ENCODE measurements around the gene ITGA2. TPM values are rescaled to one million over a fixed set of nuclear protein-coding genes. Genes with fewer than 3 reads are reported as not detected.

Gene ITGA2
- total RNA-seq, 2 experiments from 2014 or later, result 3.9 to 4.0 TPM

DNA sequence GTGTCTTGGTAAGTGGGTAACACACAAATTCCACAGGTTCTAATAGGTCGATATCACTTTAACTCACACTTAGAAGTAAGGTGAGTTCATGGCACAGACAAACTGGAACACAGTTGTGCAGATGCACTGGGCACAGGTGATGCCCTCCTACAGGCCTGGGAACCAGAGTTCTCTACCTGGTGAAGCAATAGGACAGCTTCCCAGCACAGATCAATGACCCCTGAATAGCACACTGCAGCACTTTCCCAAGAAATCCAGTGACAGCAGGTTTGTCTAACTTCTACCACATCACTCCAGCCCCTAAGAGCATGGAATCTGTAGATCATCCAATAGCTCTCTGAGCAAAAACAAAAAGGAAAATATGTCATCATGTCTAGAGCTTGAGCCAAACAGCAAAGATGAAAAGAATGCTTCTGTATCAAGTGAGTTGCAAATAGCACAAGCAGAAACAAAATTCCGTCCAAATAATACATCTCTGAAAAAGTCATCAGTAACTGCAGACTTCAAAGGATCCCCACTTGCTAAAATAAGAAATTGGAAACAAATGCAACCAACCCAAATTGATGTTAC lies 86.9 kb downstream of the ITGA2 start:
- ChIA-PET CTCF (interaction anchor here (0.6 to 0.9 kb wide), 2 partner anchors 9 to 27 kb away, joined by 3 read pairs; no protein-coding TSS in a partner anchor), POLR2A (no interaction called here)
- Mint-ChIP-seq H3K27me3 (peaks cover 14% of the 10 kb centered on the region), H3K27ac (no peak overlapping the region), H3K4me1 (peaks cover 22% of the 10 kb centered on the region), H3K9me3 (peaks cover 3% of the 10 kb centered on the region), H3K36me3 (ENCODE audit: low read depth) (peaks cover 69% of the 10 kb centered on the region), H3K4me3 (no peak overlapping the region)
- DNase-seq, result no peak

DNA sequence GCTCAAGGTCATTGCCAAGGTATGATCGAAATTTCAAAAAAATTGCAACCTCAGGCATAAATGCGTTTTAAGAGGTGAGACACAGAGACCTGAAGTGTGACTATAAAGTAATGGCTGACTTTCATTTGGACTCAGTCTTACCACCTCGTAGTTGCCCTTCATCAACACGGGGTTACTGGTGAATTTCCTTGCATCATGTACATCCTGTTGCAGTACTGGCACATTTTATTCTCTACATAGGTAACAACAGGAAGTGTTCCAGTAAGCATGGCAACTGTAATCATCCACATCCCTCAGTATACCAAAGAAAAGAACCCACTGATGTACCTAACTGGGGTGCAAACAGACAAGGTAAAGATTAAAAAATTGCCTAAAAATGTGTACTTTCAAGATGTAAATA lies 91.1 kb downstream of the ITGA2 start:
- peak; percentile 39 for DNase-seq
- Mint-ChIP-seq H3K4me3 (no peak overlapping the region), H3K36me3 (ENCODE audit: low read depth) (peaks cover 60% of the 10 kb centered on the region), H3K9me3 (peaks cover 3% of the 10 kb centered on the region), H3K27me3 (peaks cover 10% of the 10 kb centered on the region), H3K27ac (peak overlapping the region; percentile 17), H3K4me1 (peaks cover 58% of the 10 kb centered on the region)
- ChIA-PET POLR2A (no interaction called here), CTCF (no interaction called here)

DNA sequence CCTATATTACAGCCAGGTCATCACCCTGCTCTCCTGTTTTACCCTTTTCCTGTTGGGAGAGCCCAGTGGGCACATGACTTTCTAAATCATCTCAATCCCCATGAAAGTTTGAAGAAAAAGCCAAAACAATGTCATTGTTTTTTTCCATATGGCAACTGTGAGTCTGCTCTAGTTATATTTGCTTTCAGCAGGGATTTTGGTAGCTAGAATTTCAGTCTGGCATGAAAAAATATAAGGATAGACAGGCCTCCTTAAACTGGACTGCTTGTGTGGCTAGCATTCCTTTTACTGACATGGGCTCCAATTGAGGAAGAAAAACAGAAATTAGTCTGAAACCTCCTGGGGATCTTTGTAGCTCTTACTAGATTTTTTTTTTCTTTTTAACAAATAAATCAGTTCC lies 94.8 kb downstream of the ITGA2 start:
- CTCF ChIA-PET, result interaction anchor here (1.2 kb wide), 1 partner anchor 11 kb away, joined by 3 read pairs; no protein-coding TSS in a partner anchor
- POLR2A ChIA-PET, result no interaction called here
- H3K36me3 Mint-ChIP-seq (ENCODE audit: low read depth), result peaks cover 52% of the 10 kb centered on the region
- H3K27ac Mint-ChIP-seq, result peak overlapping the region; percentile 64
- H3K9me3 Mint-ChIP-seq, result peaks cover 3% of the 10 kb centered on the region
- peaks cover 77% of the 10 kb centered on the region for H3K4me1 Mint-ChIP-seq
- no peak for DNase-seq
- no peaks in the 10 kb centered on the region for H3K27me3 Mint-ChIP-seq
- H3K4me3 Mint-ChIP-seq, result peak overlapping the region; percentile 37

DNA sequence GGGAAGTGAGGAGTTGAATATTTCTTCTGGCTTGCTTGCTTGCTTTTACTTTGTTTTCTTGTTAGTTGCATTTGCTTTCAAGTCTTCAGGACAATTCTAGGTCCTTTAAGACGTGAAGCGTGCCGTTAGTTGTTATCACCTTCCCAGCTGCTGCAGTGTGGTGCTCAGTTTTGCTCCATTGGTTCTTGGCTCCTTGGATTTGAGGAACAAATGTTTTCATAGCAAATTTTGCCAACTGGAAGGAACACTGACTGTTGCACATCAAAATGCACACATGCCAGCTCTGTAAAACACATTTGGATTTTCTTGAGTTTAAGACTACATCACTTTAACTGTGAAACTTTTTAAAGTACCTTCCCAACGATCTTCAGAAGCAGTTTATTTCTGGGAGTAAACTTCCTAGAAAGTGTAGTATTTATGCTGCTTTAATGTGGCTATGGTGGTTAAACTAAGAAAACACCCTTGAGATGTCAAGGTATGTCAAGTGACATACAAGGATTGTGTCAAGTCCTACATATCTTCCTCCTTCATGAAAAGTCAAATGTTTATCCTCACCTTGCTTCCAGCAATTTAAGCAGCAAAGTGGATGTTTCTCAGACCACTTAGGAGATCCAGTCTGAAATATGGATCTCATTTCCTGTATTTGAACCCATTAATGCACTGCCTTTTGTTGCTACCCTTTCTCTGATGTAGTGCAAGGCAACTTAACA lies 95.5 kb downstream of the ITGA2 start:
- POLR2A ChIA-PET, result no interaction called here

DNA sequence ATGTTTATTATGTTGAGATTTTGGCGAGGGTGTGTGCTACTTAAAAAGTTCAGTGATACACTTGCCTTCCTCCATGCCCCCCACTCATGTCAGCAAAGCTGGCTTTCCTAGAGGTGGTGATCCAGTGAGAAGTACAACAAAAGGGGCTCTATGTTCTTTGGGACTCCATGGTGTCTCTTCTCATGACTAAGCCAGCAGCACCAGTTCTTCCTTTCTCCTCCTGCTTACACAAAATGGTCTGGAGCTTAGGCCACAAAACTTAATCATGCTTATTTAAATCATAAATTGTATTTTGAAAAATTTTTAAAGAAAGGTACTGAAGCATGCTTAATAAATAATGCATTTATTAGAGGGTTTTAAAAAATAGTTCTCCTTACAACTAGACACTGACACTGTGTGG lies 98.0 kb downstream of the ITGA2 start:
- no peak overlapping the region for H3K27ac Mint-ChIP-seq
- no peak overlapping the region for H3K4me3 Mint-ChIP-seq
- H3K9me3 Mint-ChIP-seq, result no peaks in the 10 kb centered on the region
- no peak for DNase-seq
- H3K27me3 Mint-ChIP-seq, result no peaks in the 10 kb centered on the region
- H3K4me1 Mint-ChIP-seq, result peaks cover 75% of the 10 kb centered on the region
- H3K36me3 Mint-ChIP-seq (ENCODE audit: low read depth), result peaks cover 43% of the 10 kb centered on the region
- ChIA-PET POLR2A (interaction anchor here (0.5 to 0.6 kb wide), 2 partner anchors 90 to 261 kb away, joined by 3 to 5 read pairs; no protein-coding TSS in a partner anchor), CTCF (interaction anchor here (0.6 to 7.3 kb wide), 6 partner anchors 18 to 164 kb away, joined by 3 to 48 read pairs (median 4); no protein-coding TSS in a partner anchor)

More for the DNA sequence above, 95.5 kb downstream of the ITGA2 start:
- Mint-ChIP-seq H3K4me3 (peak overlapping the region; percentile 37), H3K9me3 (peaks cover 3% of the 10 kb centered on the region), H3K27ac (peak overlapping the region; percentile 64), H3K4me1 (peaks cover 81% of the 10 kb centered on the region), H3K27me3 (no peaks in the 10 kb centered on the region), H3K36me3 (ENCODE audit: low read depth) (peaks cover 54% of the 10 kb centered on the region)
- CTCF ChIA-PET, result interaction anchor here (1.2 kb wide), 1 partner anchor 12 kb away, joined by 3 read pairs; no protein-coding TSS in a partner anchor
- no peak for DNase-seq

DNA sequence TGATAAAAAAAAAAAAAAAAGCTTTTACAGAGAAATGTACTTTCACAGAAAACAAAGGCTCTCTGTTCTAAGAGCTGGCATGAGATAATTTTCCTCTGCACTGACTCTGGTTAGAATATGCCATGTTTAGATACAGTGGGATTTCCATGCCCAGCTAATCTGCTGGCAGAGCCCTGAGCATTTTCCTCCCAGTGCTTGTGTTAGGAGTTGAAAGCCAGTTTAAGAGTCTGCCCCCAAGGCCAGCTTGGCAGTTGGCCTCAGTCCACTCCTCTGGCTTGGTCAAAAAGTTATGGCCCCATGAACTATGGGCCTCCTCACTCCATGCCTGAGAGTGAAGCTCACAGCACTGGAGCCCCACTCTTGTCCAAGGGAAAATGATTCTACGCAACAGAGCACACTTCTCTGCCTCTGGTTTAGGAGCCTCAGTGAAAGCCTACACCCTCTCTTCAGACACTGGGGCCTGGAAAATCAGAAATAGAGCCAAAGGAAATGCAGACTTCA lies 98.5 kb downstream of the ITGA2 start:
- peaks cover 41% of the 10 kb centered on the region for H3K36me3 Mint-ChIP-seq (ENCODE audit: low read depth)
- no peak for DNase-seq
- no peaks in the 10 kb centered on the region for H3K27me3 Mint-ChIP-seq
- no peak overlapping the region for H3K4me3 Mint-ChIP-seq
- peaks cover 70% of the 10 kb centered on the region for H3K4me1 Mint-ChIP-seq
- CTCF ChIA-PET, result interaction anchor here (0.7 to 7.3 kb wide), 6 partner anchors 13 to 139 kb away, joined by 3 to 48 read pairs (median 6); no protein-coding TSS in a partner anchor
- no peak overlapping the region for H3K27ac Mint-ChIP-seq
- POLR2A ChIA-PET, result interaction anchor here (0.5 to 0.6 kb wide), 2 partner anchors 90 to 262 kb away, joined by 3 to 5 read pairs; no protein-coding TSS in a partner anchor
- H3K9me3 Mint-ChIP-seq, result no peaks in the 10 kb centered on the region

DNA sequence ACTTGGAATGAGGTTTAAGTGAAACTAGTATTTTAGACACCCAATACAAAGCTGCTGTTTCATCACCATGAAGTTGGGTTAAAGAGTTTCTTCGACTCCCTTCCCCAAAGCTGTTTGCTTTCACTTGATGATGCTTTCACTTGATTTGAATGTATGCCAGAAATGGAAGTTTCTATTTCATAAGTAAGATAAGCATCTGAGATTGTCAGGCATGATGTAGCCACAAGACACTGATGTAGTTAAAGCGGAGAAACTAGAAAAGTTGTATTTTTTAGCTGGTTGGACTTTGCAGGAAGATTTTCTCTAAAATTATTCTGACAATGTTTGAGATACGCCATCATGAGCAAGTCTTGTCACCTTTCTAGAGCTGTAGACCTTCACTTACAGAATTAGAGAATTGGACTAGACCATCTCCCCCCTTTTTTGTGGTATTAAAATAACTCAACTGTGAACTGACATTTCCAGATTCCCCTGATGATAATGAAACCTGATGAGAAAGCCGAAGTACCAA lies 100.4 kb downstream of the ITGA2 start:
- H3K36me3 Mint-ChIP-seq (ENCODE audit: low read depth), result peaks cover 30% of the 10 kb centered on the region
- peak overlapping the region; percentile 58 for H3K4me3 Mint-ChIP-seq
- H3K27me3 Mint-ChIP-seq, result no peaks in the 10 kb centered on the region
- POLR2A ChIA-PET, result interaction anchor here (1.5 kb wide), 1 partner anchor 57 kb away, joined by 6 read pairs; no protein-coding TSS in a partner anchor
- CTCF ChIA-PET, result interaction anchor here (0.7 to 7.3 kb wide), 11 partner anchors 8 to 148 kb away, joined by 3 to 48 read pairs (median 4); no protein-coding TSS in a partner anchor
- peak; percentile 40 for DNase-seq
- H3K9me3 Mint-ChIP-seq, result no peaks in the 10 kb centered on the region
- peak overlapping the region; percentile 78 for H3K27ac Mint-ChIP-seq
- H3K4me1 Mint-ChIP-seq, result peaks cover 56% of the 10 kb centered on the region

DNA sequence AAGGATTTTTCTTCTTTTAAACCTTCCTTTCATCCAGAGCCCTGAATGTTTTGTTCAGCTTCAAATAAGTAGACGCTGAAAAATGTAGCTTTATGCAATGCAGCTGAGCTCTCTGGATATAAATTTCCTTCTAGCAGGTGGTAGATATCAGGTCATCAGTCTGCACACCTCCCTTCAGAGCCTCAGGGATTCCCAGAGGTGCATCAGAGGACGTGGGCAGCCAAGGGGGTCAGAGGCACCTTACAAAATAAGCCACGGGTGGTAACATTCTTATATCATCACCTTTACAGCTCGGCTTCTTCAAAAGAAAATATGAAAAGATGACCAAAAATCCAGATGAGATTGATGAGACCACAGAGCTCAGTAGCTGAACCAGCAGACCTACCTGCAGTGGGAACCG lies 101.1 kb downstream of the ITGA2 start:
- Mint-ChIP-seq H3K4me1 (peaks cover 52% of the 10 kb centered on the region), H3K27ac (peak overlapping the region; percentile 28), H3K27me3 (no peaks in the 10 kb centered on the region), H3K9me3 (no peaks in the 10 kb centered on the region), H3K36me3 (ENCODE audit: low read depth) (peaks cover 30% of the 10 kb centered on the region), H3K4me3 (no peak overlapping the region)
- POLR2A ChIA-PET, result interaction anchor here (1.5 kb wide), 1 partner anchor 58 kb away, joined by 6 read pairs; no protein-coding TSS in a partner anchor
- CTCF ChIA-PET, result interaction anchor here (0.7 to 7.3 kb wide), 8 partner anchors 10 to 142 kb away, joined by 3 to 48 read pairs (median 6); no protein-coding TSS in a partner anchor
- DNase-seq, result no peak

DNA sequence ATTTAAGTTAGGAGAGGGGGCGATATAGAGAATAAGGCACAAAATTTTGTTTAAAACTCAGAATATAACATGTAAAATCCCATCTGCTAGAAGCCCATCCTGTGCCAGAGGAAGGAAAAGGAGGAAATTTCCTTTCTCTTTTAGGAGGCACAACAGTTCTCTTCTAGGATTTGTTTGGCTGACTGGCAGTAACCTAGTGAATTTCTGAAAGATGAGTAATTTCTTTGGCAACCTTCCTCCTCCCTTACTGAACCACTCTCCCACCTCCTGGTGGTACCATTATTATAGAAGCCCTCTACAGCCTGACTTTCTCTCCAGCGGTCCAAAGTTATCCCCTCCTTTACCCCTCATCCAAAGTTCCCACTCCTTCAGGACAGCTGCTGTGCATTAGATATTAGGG lies 102.1 kb downstream of the ITGA2 start:
- Mint-ChIP-seq H3K9me3 (no peaks in the 10 kb centered on the region), H3K36me3 (ENCODE audit: low read depth) (peaks cover 30% of the 10 kb centered on the region), H3K4me3 (no peak overlapping the region), H3K27ac (no peak overlapping the region), H3K27me3 (no peaks in the 10 kb centered on the region), H3K4me1 (peaks cover 55% of the 10 kb centered on the region)
- POLR2A ChIA-PET, result interaction anchor here (0.6 kb wide), 1 partner anchor 1219 kb away, joined by 5 read pairs; the partner anchor contains the start of gene ARL15
- no peak for DNase-seq
- CTCF ChIA-PET, result interaction anchor here (1.8 to 7.3 kb wide), 2 partner anchors 81 to 143 kb away, joined by 6 to 48 read pairs; no protein-coding TSS in a partner anchor

DNA sequence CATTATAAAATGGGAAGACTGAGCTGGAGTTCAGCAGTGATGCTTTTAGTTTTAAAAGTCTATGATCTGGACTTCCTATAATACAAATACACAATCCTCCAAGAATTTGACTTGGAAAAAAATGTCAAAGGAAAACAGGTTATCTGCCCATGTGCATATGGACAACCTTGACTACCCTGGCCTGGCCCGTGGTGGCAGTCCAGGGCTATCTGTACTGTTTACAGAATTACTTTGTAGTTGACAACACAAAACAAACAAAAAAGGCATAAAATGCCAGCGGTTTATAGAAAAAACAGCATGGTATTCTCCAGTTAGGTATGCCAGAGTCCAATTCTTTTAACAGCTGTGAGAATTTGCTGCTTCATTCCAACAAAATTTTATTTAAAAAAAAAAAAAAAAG lies 103.1 kb downstream of the ITGA2 start:
- DNase-seq, result no peak
- H3K27me3 Mint-ChIP-seq, result no peaks in the 10 kb centered on the region
- ChIA-PET POLR2A (no interaction called here), CTCF (interaction anchor here (1.1 to 7.3 kb wide), 2 partner anchors 18 to 144 kb away, joined by 3 to 48 read pairs; partner anchors contain the start of gene MOCS2)
- H3K27ac Mint-ChIP-seq, result no peak overlapping the region
- H3K4me1 Mint-ChIP-seq, result peaks cover 48% of the 10 kb centered on the region
- peaks cover 24% of the 10 kb centered on the region for H3K36me3 Mint-ChIP-seq (ENCODE audit: low read depth)
- no peak overlapping the region for H3K4me3 Mint-ChIP-seq
- no peaks in the 10 kb centered on the region for H3K9me3 Mint-ChIP-seq

DNA sequence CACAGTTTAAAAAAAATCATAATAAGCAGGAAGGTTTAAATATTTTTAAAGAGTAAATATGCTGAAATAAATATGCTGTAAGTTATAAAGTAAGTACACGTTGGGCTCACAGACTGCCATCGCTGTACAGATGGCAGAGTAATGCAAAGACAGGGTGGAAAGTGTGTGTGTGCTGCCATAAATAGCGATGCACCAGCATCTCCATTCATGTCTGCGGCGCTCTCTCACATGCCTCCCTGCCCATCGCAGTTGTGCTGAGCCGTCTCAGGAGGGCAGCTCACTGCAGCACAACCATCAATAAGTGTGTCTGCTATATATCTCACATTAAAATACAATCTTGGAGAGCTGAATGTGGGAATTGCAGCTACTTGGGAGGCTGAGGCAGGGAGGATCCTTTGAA lies 106.1 kb downstream of the ITGA2 start:
- ChIA-PET CTCF (interaction anchor here (1.1 to 5.5 kb wide), 2 partner anchors 12 to 146 kb away, joined by 3 to 37 read pairs; no protein-coding TSS in a partner anchor), POLR2A (interaction anchor here (0.6 kb wide), 1 partner anchor 797 kb away, joined by 4 read pairs; no protein-coding TSS in a partner anchor)
- Mint-ChIP-seq H3K27me3 (no peaks in the 10 kb centered on the region), H3K36me3 (ENCODE audit: low read depth) (peaks cover 31% of the 10 kb centered on the region), H3K27ac (no peak overlapping the region), H3K4me3 (no peak overlapping the region), H3K4me1 (peaks cover 28% of the 10 kb centered on the region), H3K9me3 (no peaks in the 10 kb centered on the region)
- DNase-seq, result no peak

DNA sequence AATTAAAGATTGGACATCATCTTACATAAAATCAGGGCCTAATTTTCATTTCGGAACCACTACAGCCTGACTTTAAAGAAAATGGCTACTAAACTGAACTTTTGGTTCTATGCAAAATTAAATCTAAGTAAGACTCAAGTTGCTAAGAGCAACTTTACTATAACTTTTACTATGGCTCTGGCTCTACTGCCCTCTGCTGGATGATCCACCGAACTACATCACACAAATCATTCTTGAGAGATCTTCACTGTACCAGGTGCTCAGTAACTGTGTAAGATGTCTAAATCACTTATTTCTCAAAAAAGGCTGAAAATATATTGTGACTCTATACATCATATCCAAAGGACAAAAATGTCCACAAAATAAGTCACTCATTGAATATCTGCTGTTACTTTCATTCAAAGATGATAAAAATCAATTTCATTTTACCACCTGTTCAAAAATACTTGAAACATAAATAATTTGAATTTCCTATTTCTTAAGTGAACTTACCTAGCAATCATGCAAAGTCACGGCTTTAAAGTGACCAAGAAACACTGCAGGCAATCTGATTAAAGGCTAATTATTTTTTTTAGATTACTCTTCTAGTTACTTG lies 106.9 kb downstream of the ITGA2 start:
- Mint-ChIP-seq H3K27ac (peak overlapping the region; percentile 22), H3K4me1 (peaks cover 21% of the 10 kb centered on the region), H3K4me3 (no peak overlapping the region), H3K9me3 (no peaks in the 10 kb centered on the region), H3K36me3 (ENCODE audit: low read depth) (peaks cover 30% of the 10 kb centered on the region), H3K27me3 (no peaks in the 10 kb centered on the region)
- DNase-seq, result peak; percentile 82
- POLR2A ChIA-PET, result interaction anchor here (0.6 kb wide), 1 partner anchor 797 kb away, joined by 4 read pairs; no protein-coding TSS in a partner anchor
- CTCF ChIA-PET, result interaction anchor here (2.2 to 5.5 kb wide), 2 partner anchors 13 to 147 kb away, joined by 6 to 37 read pairs; partner anchors contain the start of gene MOCS2
